ENCODE results near the gene USP3. TPM values are rescaled to one million over a fixed set of nuclear protein-coding genes. Genes with fewer than 3 reads are reported as not detected.
A peak's percentile ranks its signal among the peaks of the same experiment; 100 is the strongest.

The USP3 gene
- 10 to 100 TPM; 12.1 to 29.4 (median 15.5) TPM for total RNA-seq

GRCh38 chr15:63504247-63504978, at the start of gene USP3:
TSS of gene USP3 (plus strand) at chr15:63504593. CDS start at chr15:63504740, 147 bp downstream.
- H3K9me3 ChIP-seq, result no peaks in the 10 kb centered on the region
- H3K27ac ChIP-seq, result peak within 1 kb of the TSS; percentile 96 to 99 (median 97)
- ATAC-seq (peak; percentile 74 to 77), DNase-seq (peak; percentile 92 to 95)
- no peaks in the 10 kb centered on the region for H3K27me3 ChIP-seq
- intact Hi-C loops (cut with DNase I; ENCODE audit: low total_unique reads) (loop anchor here (1.0 to 10.0 kb wide), 4 partner anchors 18 to 590 kb away; partner anchors contain the start of genes CIAO2A, SNX1 and TPM1), in situ Hi-C loops (cut with MboI; ENCODE audit: low sequenced_read_pairs in 4 of 4) (loop anchor here in 1 of 4 donors (25.0 kb wide), 1 partner anchor 583 kb away; the partner anchor contains the start of genes CIAO2A and SNX1)
- H3K4me1 ChIP-seq, result peaks cover 54 to 59% of the 10 kb centered on the region in 2 donors
- TF ChIP-seq POLR2A (IDR thresholded peaks at IDR 0.05) (peak; percentile 91 to 94), CTCF (IDR thresholded peaks at IDR 0.05 in 4 of 5, conservative IDR thresholded peaks at IDR 0.05 in 1 of 5) (peak; percentile 35 to 61 (median 49))
- peak within 1 kb of the TSS; percentile 72 to 88 (median 82) for H3K4me3 ChIP-seq
- H3K36me3 ChIP-seq, result no peaks in the 10 kb centered on the region

- in situ Hi-C loops (cut with MboI; ENCODE audit: low sequenced_read_pairs in 4 of 4) (no loop called here), intact Hi-C loops (cut with DNase I; ENCODE audit: low total_unique reads) (no loop called here)
- no peak for TF ChIP-seq CTCF (IDR thresholded peaks at IDR 0.05 in 4 of 5, conservative IDR thresholded peaks at IDR 0.05 in 1 of 5)
- TF ChIP-seq POLR2A (IDR thresholded peaks at IDR 0.05), result no peak
- DNase-seq, result no peak
- Histone ChIP-seq H3K27me3 (no peaks in the 10 kb centered on the region), H3K36me3 (no peaks in the 10 kb centered on the region), H3K4me3 (no peak overlapping the region), H3K9me3 (no peaks in the 10 kb centered on the region), H3K27ac (no peak overlapping the region), H3K4me1 (no peaks in the 10 kb centered on the region)
- peak in 1 of 2 donors; percentile 30 for ATAC-seq
Measured at GRCh38 chr15:63456258-63456657, 48.1 kb upstream of the USP3 start.

GRCh38 chr15:63457379-63457778, 47.0 kb upstream of the USP3 start:
- in situ Hi-C loops (cut with MboI; ENCODE audit: low sequenced_read_pairs in 4 of 4), result no loop called here
- TF ChIP-seq POLR2A (IDR thresholded peaks at IDR 0.05), result no peak
- no peak for TF ChIP-seq CTCF (IDR thresholded peaks at IDR 0.05 in 4 of 5, conservative IDR thresholded peaks at IDR 0.05 in 1 of 5)
- no peaks in the 10 kb centered on the region for H3K27me3 ChIP-seq
- no peaks in the 10 kb centered on the region for H3K4me1 ChIP-seq
- intact Hi-C loops (cut with DNase I; ENCODE audit: low total_unique reads), result no loop called here
- H3K36me3 ChIP-seq, result no peaks in the 10 kb centered on the region
- H3K4me3 ChIP-seq, result no peak overlapping the region
- DNase-seq, result no peak
- no peaks in the 10 kb centered on the region for H3K9me3 ChIP-seq
- no peak for ATAC-seq
- H3K27ac ChIP-seq, result no peak overlapping the region

GRCh38 chr15:63458026-63458425, 46.4 kb upstream of the USP3 start:
- Histone ChIP-seq H3K4me1 (no peaks in the 10 kb centered on the region), H3K27me3 (no peaks in the 10 kb centered on the region), H3K27ac (no peak overlapping the region), H3K4me3 (no peak overlapping the region), H3K9me3 (no peaks in the 10 kb centered on the region), H3K36me3 (no peaks in the 10 kb centered on the region)
- in situ Hi-C loops (cut with MboI; ENCODE audit: low sequenced_read_pairs in 4 of 4) (no loop called here), intact Hi-C loops (cut with DNase I; ENCODE audit: low total_unique reads) (no loop called here)
- DNase-seq (no peak), ATAC-seq (no peak)
- TF ChIP-seq CTCF (IDR thresholded peaks at IDR 0.05 in 4 of 5, conservative IDR thresholded peaks at IDR 0.05 in 1 of 5), result no peak
- TF ChIP-seq POLR2A (IDR thresholded peaks at IDR 0.05), result no peak

All from gastrocnemius medialis (tissue), 4 donors.